ENCODE data around the gene KRT33B. TPM values are rescaled to one million over a fixed set of nuclear protein-coding genes. Genes with fewer than 3 reads are reported as not detected.

KRT33B gene
- total and polyA plus RNA-seq, 10 of the 15 experiments (the other 5 are each of a cell fraction or from before 2014, with no cell fraction given) = not detected

DNA sequence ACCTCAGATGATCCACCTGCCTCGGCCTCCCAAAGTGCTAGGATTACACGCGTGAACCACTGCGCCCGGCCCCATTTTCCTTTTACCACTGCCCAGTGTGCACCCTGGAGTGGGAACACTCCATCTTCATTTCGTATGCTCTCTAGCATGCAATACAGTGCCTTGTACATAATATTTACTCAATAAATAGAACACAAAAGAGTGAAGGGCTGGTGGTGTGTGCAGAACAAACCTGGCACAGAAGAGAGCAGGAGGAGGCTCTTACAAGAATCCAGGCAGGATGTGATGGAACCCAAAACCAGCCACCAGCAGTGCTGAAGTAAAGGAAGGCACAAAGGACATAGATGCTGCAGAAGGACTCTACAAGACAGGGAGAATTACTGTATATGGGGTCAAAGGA, 47.5 kb upstream of the KRT33B start:
- RAD21 ChIA-PET (ENCODE audit: unreplicated experiment) = no interaction called here
- H3K4me1 ChIP-seq (ENCODE audit: control insufficient read depth, insufficient read depth, low read length) = no peaks in the 10 kb centered on the region
- no peak overlapping the region for H3K4me3 ChIP-seq
- no peaks in the 10 kb centered on the region; a peak in 1 of 4 replicates for H3K27me3 ChIP-seq (replicated peaks in 1 of 2; ENCODE audit: control insufficient read depth in 2 of 2, insufficient read depth in 2 of 2, low read length in 1 of 2)
- TF ChIP-seq MYC (IDR thresholded peaks at IDR 0.05; ENCODE audit: insufficient read depth, insufficient read length, insufficient replicate concordance, low read length, severe bottlenecking) (no peak), EP300 (IDR thresholded peaks at IDR 0.05; ENCODE audit: borderline replicate concordance in 1 of 2, control insufficient read depth in 1 of 2, low read depth in 2 of 2, low read length in 2 of 2) (no peak), RAD21 (IDR thresholded peaks at IDR 0.05; ENCODE audit: insufficient read depth, low read depth, low read length) (no peak), RBBP5 (conservative IDR thresholded peaks at IDR 0.05) (no peak), POU2F2 (IDR thresholded peaks at IDR 0.05; ENCODE audit: borderline replicate concordance, low read depth, low read length) (no peak), IKZF1 (conservative IDR thresholded peaks at IDR 0.05) (no peak), NRF1 (conservative IDR thresholded peaks at IDR 0.05; ENCODE audit: low read depth, low read length) (no peak), TCF3 (IDR thresholded peaks at IDR 0.05; ENCODE audit: borderline replicate concordance, insufficient read depth, low read depth, low read length) (no peak)
- POLR2A ChIA-PET = no interaction called here
- H2AFZ ChIP-seq (ENCODE audit: control insufficient read depth, low read depth, low read length) = no peak overlapping the region
- H3K27ac ChIP-seq (ENCODE audit: control insufficient read depth, insufficient read depth) = no peak overlapping the region
- no peak overlapping the region for H3K4me2 ChIP-seq (ENCODE audit: control insufficient read depth, insufficient read depth)
- 60% methylated on average over 6 of the region's 6 CpGs for WGBS (ENCODE audit: insufficient coverage, insufficient replicate concordance, low lambda C conversion rate, missing lambda C conversion rate)
- FAIRE-seq (no peak), DNase-seq (ENCODE audit: low read depth, low spot score) (no peak), ATAC-seq (no peak)
- no peaks in the 10 kb centered on the region for H3K9me3 ChIP-seq (replicated peaks; ENCODE audit: control insufficient read depth, insufficient read depth, low read length)
- BruUV-seq (replicated peaks) = no TSS peak
- SMC1A ChIA-PET (ENCODE audit: uncharacterized antibody, unreplicated experiment) = interaction anchor here (1.0 to 1.5 kb wide), 2 partner anchors 83 to 145 kb away, joined by 3 read pairs; no protein-coding TSS in a partner anchor
- no peak overlapping the region for H3K9ac ChIP-seq (ENCODE audit: control insufficient read depth, insufficient read depth, low read length)
- H3K36me3 ChIP-seq (ENCODE audit: control insufficient read depth in 2 of 2, insufficient read depth in 2 of 2, low read length in 1 of 2) = no peaks in the 10 kb centered on the region
- no peaks in the 10 kb centered on the region for H4K20me1 ChIP-seq (ENCODE audit: control insufficient read depth, insufficient read depth)
- no peaks in the 10 kb centered on the region for H3K79me2 ChIP-seq (ENCODE audit: control insufficient read depth, insufficient read depth, low read length)
- CTCF ChIA-PET = interaction anchor here (0.9 to 1.4 kb wide), 3 partner anchors 13 to 246 kb away, joined by 3 read pairs; no protein-coding TSS in a partner anchor
- in situ Hi-C loops (cut with MboI) (no loop called here), intact Hi-C loops (cut with micrococcal nuclease; ENCODE audit: unreplicated experiment) (no loop called here)

DNA sequence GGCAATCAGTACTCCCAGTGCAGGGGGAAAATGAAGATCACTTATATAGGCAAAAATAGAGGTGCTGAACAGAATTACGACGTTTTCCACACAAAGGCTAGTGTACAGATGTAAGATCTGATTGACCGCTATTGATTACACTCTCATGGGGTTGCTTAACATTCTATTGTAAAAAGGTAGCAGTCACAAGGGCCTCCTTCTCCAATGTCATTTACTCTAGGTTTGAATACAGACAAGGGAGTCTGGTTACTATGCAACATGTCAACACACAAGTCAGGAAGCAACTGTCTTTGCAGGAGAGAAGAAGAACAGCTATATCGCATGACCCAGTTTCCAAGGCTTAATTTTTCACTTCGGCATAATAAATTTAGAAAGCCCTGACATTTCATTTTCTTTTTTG, 46.9 kb upstream of the KRT33B start:
- RAD21 ChIA-PET (ENCODE audit: unreplicated experiment) = no interaction called here
- Histone ChIP-seq H3K4me2 (ENCODE audit: control insufficient read depth, insufficient read depth) (no peak overlapping the region), H3K36me3 (ENCODE audit: control insufficient read depth in 2 of 2, insufficient read depth in 2 of 2, low read length in 1 of 2) (no peaks in the 10 kb centered on the region), H3K79me2 (ENCODE audit: control insufficient read depth, insufficient read depth, low read length) (no peaks in the 10 kb centered on the region), H3K9me3 (replicated peaks; ENCODE audit: control insufficient read depth, insufficient read depth, low read length) (no peaks in the 10 kb centered on the region), H4K20me1 (ENCODE audit: control insufficient read depth, insufficient read depth) (no peaks in the 10 kb centered on the region), H3K9ac (ENCODE audit: control insufficient read depth, insufficient read depth, low read length) (no peak overlapping the region), H2AFZ (ENCODE audit: control insufficient read depth, low read depth, low read length) (no peak overlapping the region), H3K4me1 (ENCODE audit: control insufficient read depth, insufficient read depth, low read length) (no peaks in the 10 kb centered on the region), H3K4me3 (no peak overlapping the region), H3K27ac (ENCODE audit: control insufficient read depth, insufficient read depth) (no peak overlapping the region), H3K27me3 (replicated peaks in 1 of 2; ENCODE audit: control insufficient read depth in 2 of 2, insufficient read depth in 2 of 2, low read length in 1 of 2) (no peaks in the 10 kb centered on the region; a peak in 2 of 4 replicates)
- CTCF ChIA-PET = interaction anchor here (0.7 kb wide), 1 partner anchor 13 kb away, joined by 3 read pairs; no protein-coding TSS in a partner anchor
- intact Hi-C loops (cut with micrococcal nuclease; ENCODE audit: unreplicated experiment) = no loop called here
- no peak for DNase-seq (ENCODE audit: low read depth, low spot score)
- in situ Hi-C loops (cut with MboI) = no loop called here
- SMC1A ChIA-PET (ENCODE audit: uncharacterized antibody, unreplicated experiment) = no interaction called here
- BruUV-seq (replicated peaks) = no TSS peak
- 46% methylated on average over 5 of the region's 5 CpGs for WGBS (ENCODE audit: insufficient coverage, insufficient replicate concordance, low lambda C conversion rate, missing lambda C conversion rate)
- POLR2A ChIA-PET = no interaction called here
- ATAC-seq = no peak
- no peak for FAIRE-seq
- no peak for TF ChIP-seq NRF1 (conservative IDR thresholded peaks at IDR 0.05; ENCODE audit: low read depth, low read length)
- no peak for TF ChIP-seq SMARCA5 (IDR thresholded peaks at IDR 0.05)
- no peak for TF ChIP-seq PML (IDR thresholded peaks at IDR 0.05; ENCODE audit: low read length)
- TF ChIP-seq SMC3 (IDR thresholded peaks at IDR 0.05; ENCODE audit: borderline replicate concordance, low read length) = no peak
- TF ChIP-seq TCF3 (IDR thresholded peaks at IDR 0.05; ENCODE audit: borderline replicate concordance, insufficient read depth, low read depth, low read length) = no peak
- TF ChIP-seq, protein P1, sequence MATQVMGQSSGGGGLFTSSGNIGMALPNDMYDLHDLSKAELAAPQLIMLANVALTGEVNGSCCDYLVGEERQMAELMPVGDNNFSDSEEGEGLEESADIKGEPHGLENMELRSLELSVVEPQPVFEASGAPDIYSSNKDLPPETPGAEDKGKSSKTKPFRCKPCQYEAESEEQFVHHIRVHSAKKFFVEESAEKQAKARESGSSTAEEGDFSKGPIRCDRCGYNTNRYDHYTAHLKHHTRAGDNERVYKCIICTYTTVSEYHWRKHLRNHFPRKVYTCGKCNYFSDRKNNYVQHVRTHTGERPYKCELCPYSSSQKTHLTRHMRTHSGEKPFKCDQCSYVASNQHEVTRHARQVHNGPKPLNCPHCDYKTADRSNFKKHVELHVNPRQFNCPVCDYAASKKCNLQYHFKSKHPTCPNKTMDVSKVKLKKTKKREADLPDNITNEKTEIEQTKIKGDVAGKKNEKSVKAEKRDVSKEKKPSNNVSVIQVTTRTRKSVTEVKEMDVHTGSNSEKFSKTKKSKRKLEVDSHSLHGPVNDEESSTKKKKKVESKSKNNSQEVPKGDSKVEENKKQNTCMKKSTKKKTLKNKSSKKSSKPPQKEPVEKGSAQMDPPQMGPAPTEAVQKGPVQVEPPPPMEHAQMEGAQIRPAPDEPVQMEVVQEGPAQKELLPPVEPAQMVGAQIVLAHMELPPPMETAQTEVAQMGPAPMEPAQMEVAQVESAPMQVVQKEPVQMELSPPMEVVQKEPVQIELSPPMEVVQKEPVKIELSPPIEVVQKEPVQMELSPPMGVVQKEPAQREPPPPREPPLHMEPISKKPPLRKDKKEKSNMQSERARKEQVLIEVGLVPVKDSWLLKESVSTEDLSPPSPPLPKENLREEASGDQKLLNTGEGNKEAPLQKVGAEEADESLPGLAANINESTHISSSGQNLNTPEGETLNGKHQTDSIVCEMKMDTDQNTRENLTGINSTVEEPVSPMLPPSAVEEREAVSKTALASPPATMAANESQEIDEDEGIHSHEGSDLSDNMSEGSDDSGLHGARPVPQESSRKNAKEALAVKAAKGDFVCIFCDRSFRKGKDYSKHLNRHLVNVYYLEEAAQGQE (IDR thresholded peaks at IDR 0.05; ENCODE audit: low read depth, low read length) = no peak
- TF ChIP-seq IRF4 (IDR thresholded peaks at IDR 0.05; ENCODE audit: low read depth, low read length) = no peak
- no peak for TF ChIP-seq SMAD5 (IDR thresholded peaks at IDR 0.05; ENCODE audit: low read depth)

All from GM12878 (cell line).